GM23338 (cell line): ENCODE measurements around the gene MLLT10.

Experiments
- CREB1 ChIP-seq: fragments of 250-450 bp; sonication (Bioruptor Pico); IDR thresholded peaks from 2 replicates; pipeline ENCODE4 v1.5.0; 2020; ENCODE audit warnings: low read depth, mild to moderate bottlenecking, moderate library complexity
- EZH2 ChIP-seq: fragments of 200-600 bp; sonication (generic); IDR thresholded peaks from one replicate; pipeline ENCODE4 v1.8.0; 2017; ENCODE audit warnings: antibody characterized with exemption, mild to moderate bottlenecking, low read depth; ENCODE audit not compliant: unreplicated experiment
- EZH2phosphoT487 ChIP-seq: fragments of 200-600 bp; sonication (generic); IDR thresholded peaks from one replicate; pipeline ENCODE4 v1.8.1; 2018; ENCODE audit warnings: antibody characterized with exemption; ENCODE audit not compliant: unreplicated experiment
- JUNB ChIP-seq: IDR thresholded peaks from one replicate; pipeline ENCODE4 v1.6.1; 2016; ENCODE audit warnings: antibody characterized with exemption; ENCODE audit not compliant: unreplicated experiment
- NANOG ChIP-seq: IDR thresholded peaks from 2 replicates; pipeline ENCODE4 v1.6.1; 2016; ENCODE audit warnings: antibody characterized with exemption, borderline replicate concordance
- POLR2AphosphoS5 ChIP-seq: IDR thresholded peaks from 2 replicates; pipeline ENCODE4 v1.6.1; 2016; ENCODE audit warnings: antibody characterized with exemption, low read depth
- ZNF114 ChIP-seq: fragments of 250-450 bp; sonication (Bioruptor Pico); IDR thresholded peaks from 2 replicates; pipeline ENCODE4 v1.5.0; 2020; ENCODE audit warnings: mild to moderate bottlenecking, moderate library complexity
- ZNF331 ChIP-seq: fragments of 250-450 bp; sonication (Bioruptor Pico); IDR thresholded peaks from 2 replicates; pipeline ENCODE4 v1.5.0; 2020; ENCODE audit warnings: low read depth, mild to moderate bottlenecking, moderate library complexity
- TF ChIP-seq, protein P1 (sequence below), 2 experiments: fragments of 200-600 bp in 1 of 2; sonication (generic) in 1 of 2; conservative IDR thresholded peaks; 2 replicates each; pipeline versions ENCODE4 v1.5.1 to v1.6.1; 2016 to 2017; ENCODE audit warnings: antibody characterized with exemption in 2 of 2, low read depth in 2 of 2, mild to moderate bottlenecking in 2 of 2, moderate library complexity in 1 of 2
- TF ChIP-seq, protein P2 (sequence below): IDR thresholded peaks from one replicate; pipeline ENCODE4 v1.6.1; 2018; ENCODE audit warnings: antibody characterized with exemption; ENCODE audit not compliant: unreplicated experiment
- TF ChIP-seq, protein P3 (sequence below): IDR thresholded peaks from 2 replicates; pipeline ENCODE4 v1.6.1; 2016; ENCODE audit warnings: antibody characterized with exemption
- TF ChIP-seq, protein P4 (sequence below): fragments of 250-450 bp; sonication (Bioruptor Pico); IDR thresholded peaks from 2 replicates; pipeline ENCODE4 v1.5.0; 2020; ENCODE audit warnings: mild to moderate bottlenecking, moderate library complexity

DNA sequence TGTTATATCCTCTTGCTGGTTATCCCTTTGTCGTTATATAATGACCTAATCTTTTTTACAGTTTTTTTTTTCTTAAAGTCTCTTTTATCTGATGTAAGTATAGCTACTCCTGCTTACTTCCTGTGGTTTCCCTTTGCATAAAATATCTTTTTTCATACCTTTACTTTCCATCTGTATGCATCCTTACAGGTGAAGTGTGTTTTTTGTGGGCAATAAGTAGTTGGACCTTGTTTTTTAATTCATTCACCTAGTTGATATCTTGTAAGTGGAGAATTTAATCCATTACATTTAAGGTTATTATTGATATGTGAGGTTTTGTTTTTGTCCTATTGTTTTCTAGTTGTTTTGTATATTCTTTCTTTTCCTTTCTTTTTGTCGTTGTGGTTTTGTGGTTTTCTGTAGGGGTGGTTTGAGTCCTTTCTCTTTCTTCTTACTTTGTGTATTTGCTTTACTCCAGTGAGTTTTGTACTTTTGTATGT, 168.6 kb downstream of the MLLT10 start:
- TF ChIP-seq, protein P1, sequence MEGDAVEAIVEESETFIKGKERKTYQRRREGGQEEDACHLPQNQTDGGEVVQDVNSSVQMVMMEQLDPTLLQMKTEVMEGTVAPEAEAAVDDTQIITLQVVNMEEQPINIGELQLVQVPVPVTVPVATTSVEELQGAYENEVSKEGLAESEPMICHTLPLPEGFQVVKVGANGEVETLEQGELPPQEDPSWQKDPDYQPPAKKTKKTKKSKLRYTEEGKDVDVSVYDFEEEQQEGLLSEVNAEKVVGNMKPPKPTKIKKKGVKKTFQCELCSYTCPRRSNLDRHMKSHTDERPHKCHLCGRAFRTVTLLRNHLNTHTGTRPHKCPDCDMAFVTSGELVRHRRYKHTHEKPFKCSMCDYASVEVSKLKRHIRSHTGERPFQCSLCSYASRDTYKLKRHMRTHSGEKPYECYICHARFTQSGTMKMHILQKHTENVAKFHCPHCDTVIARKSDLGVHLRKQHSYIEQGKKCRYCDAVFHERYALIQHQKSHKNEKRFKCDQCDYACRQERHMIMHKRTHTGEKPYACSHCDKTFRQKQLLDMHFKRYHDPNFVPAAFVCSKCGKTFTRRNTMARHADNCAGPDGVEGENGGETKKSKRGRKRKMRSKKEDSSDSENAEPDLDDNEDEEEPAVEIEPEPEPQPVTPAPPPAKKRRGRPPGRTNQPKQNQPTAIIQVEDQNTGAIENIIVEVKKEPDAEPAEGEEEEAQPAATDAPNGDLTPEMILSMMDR (conservative IDR thresholded peaks at IDR 0.05; ENCODE audit: low read depth in 2 of 2): no peak
- no peak for TF ChIP-seq EZH2
- TF ChIP-seq, protein P2, sequence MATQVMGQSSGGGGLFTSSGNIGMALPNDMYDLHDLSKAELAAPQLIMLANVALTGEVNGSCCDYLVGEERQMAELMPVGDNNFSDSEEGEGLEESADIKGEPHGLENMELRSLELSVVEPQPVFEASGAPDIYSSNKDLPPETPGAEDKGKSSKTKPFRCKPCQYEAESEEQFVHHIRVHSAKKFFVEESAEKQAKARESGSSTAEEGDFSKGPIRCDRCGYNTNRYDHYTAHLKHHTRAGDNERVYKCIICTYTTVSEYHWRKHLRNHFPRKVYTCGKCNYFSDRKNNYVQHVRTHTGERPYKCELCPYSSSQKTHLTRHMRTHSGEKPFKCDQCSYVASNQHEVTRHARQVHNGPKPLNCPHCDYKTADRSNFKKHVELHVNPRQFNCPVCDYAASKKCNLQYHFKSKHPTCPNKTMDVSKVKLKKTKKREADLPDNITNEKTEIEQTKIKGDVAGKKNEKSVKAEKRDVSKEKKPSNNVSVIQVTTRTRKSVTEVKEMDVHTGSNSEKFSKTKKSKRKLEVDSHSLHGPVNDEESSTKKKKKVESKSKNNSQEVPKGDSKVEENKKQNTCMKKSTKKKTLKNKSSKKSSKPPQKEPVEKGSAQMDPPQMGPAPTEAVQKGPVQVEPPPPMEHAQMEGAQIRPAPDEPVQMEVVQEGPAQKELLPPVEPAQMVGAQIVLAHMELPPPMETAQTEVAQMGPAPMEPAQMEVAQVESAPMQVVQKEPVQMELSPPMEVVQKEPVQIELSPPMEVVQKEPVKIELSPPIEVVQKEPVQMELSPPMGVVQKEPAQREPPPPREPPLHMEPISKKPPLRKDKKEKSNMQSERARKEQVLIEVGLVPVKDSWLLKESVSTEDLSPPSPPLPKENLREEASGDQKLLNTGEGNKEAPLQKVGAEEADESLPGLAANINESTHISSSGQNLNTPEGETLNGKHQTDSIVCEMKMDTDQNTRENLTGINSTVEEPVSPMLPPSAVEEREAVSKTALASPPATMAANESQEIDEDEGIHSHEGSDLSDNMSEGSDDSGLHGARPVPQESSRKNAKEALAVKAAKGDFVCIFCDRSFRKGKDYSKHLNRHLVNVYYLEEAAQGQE: no peak
- no peak for TF ChIP-seq ZNF114
- no peak for TF ChIP-seq POLR2AphosphoS5
- no peak for TF ChIP-seq EZH2phosphoT487
- TF ChIP-seq NANOG: no peak
- TF ChIP-seq JUNB: no peak
- TF ChIP-seq, protein P3, sequence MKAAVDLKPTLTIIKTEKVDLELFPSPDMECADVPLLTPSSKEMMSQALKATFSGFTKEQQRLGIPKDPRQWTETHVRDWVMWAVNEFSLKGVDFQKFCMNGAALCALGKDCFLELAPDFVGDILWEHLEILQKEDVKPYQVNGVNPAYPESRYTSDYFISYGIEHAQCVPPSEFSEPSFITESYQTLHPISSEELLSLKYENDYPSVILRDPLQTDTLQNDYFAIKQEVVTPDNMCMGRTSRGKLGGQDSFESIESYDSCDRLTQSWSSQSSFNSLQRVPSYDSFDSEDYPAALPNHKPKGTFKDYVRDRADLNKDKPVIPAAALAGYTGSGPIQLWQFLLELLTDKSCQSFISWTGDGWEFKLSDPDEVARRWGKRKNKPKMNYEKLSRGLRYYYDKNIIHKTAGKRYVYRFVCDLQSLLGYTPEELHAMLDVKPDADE: no peak
- TF ChIP-seq CREB1 (CRISPR knock-in tag): no peak
- TF ChIP-seq ZNF331: no peak
- TF ChIP-seq, protein P4, sequence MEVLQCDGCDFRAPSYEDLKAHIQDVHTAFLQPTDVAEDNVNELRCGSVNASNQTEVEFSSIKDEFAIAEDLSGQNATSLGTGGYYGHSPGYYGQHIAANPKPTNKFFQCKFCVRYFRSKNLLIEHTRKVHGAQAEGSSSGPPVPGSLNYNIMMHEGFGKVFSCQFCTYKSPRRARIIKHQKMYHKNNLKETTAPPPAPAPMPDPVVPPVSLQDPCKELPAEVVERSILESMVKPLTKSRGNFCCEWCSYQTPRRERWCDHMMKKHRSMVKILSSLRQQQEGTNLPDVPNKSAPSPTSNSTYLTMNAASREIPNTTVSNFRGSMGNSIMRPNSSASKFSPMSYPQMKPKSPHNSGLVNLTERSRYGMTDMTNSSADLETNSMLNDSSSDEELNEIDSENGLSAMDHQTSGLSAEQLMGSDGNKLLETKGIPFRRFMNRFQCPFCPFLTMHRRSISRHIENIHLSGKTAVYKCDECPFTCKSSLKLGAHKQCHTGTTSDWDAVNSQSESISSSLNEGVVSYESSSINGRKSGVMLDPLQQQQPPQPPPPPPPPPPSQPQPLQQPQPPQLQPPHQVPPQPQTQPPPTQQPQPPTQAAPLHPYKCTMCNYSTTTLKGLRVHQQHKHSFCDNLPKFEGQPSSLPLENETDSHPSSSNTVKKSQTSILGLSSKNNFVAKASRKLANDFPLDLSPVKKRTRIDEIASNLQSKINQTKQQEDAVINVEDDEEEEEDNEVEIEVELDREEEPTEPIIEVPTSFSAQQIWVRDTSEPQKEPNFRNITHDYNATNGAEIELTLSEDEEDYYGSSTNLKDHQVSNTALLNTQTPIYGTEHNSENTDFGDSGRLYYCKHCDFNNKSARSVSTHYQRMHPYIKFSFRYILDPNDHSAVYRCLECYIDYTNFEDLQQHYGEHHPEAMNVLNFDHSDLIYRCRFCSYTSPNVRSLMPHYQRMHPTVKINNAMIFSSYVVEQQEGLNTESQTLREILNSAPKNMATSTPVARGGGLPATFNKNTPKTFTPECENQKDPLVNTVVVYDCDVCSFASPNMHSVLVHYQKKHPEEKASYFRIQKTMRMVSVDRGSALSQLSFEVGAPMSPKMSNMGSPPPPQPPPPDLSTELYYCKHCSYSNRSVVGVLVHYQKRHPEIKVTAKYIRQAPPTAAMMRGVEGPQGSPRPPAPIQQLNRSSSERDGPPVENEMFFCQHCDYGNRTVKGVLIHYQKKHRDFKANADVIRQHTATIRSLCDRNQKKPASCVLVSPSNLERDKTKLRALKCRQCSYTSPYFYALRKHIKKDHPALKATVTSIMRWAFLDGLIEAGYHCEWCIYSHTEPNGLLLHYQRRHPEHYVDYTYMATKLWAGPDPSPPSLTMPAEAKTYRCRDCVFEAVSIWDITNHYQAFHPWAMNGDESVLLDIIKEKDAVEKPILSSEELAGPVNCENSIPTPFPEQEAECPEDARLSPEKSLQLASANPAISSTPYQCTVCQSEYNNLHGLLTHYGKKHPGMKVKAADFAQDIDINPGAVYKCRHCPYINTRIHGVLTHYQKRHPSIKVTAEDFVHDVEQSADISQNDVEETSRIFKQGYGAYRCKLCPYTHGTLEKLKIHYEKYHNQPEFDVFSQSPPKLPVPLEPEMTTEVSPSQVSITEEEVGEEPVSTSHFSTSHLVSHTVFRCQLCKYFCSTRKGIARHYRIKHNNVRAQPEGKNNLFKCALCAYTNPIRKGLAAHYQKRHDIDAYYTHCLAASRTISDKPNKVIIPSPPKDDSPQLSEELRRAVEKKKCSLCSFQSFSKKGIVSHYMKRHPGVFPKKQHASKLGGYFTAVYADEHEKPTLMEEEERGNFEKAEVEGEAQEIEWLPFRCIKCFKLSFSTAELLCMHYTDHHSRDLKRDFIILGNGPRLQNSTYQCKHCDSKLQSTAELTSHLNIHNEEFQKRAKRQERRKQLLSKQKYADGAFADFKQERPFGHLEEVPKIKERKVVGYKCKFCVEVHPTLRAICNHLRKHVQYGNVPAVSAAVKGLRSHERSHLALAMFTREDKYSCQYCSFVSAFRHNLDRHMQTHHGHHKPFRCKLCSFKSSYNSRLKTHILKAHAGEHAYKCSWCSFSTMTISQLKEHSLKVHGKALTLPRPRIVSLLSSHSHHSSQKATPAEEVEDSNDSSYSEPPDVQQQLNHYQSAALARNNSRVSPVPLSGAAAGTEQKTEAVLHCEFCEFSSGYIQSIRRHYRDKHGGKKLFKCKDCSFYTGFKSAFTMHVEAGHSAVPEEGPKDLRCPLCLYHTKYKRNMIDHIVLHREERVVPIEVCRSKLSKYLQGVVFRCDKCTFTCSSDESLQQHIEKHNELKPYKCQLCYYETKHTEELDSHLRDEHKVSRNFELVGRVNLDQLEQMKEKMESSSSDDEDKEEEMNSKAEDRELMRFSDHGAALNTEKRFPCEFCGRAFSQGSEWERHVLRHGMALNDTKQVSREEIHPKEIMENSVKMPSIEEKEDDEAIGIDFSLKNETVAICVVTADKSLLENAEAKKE (CRISPR knock-in tag): no peak
